ENCODE results near the gene SPPL2C. TPM values are rescaled to one million over a fixed set of nuclear protein-coding genes. Genes with fewer than 3 reads are reported as not detected.

The SPPL2C gene
- total RNA-seq, 1 experiment from 2014 or later = not detected

- TF ChIP-seq, protein P1, sequence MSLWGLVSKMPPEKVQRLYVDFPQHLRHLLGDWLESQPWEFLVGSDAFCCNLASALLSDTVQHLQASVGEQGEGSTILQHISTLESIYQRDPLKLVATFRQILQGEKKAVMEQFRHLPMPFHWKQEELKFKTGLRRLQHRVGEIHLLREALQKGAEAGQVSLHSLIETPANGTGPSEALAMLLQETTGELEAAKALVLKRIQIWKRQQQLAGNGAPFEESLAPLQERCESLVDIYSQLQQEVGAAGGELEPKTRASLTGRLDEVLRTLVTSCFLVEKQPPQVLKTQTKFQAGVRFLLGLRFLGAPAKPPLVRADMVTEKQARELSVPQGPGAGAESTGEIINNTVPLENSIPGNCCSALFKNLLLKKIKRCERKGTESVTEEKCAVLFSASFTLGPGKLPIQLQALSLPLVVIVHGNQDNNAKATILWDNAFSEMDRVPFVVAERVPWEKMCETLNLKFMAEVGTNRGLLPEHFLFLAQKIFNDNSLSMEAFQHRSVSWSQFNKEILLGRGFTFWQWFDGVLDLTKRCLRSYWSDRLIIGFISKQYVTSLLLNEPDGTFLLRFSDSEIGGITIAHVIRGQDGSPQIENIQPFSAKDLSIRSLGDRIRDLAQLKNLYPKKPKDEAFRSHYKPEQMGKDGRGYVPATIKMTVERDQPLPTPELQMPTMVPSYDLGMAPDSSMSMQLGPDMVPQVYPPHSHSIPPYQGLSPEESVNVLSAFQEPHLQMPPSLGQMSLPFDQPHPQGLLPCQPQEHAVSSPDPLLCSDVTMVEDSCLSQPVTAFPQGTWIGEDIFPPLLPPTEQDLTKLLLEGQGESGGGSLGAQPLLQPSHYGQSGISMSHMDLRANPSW (CRISPR knock-in tag; conservative IDR thresholded peaks at IDR 0.05; ENCODE audit: low read depth) = no peak
- TF ChIP-seq SOX15 (CRISPR knock-in tag; IDR thresholded peaks at IDR 0.05) (no peak), NR3C1 (CRISPR knock-in tag; conservative IDR thresholded peaks at IDR 0.05; ENCODE audit: low read depth) (no peak), ZNF671 (CRISPR knock-in tag; IDR thresholded peaks at IDR 0.05) (no peak), ESRRA (CRISPR knock-in tag; IDR thresholded peaks at IDR 0.05; ENCODE audit: borderline replicate concordance) (no peak)
Observed at GRCh38 chr17:45818041-45818440, 26.6 kb upstream of the SPPL2C start (continued).

- CTCF ChIA-PET = interaction anchor here (0.9 to 8.4 kb wide), 6 partner anchors 9 to 178 kb away, joined by 3 to 103 read pairs (median 3); partner anchors contain the start of gene CRHR1
- ATAC-seq = no peak
- H3K4me3 Mint-ChIP-seq = no peak overlapping the region
Observed at GRCh38 chr17:45818699-45819098, 26.0 kb upstream of the SPPL2C start.

DNA sequence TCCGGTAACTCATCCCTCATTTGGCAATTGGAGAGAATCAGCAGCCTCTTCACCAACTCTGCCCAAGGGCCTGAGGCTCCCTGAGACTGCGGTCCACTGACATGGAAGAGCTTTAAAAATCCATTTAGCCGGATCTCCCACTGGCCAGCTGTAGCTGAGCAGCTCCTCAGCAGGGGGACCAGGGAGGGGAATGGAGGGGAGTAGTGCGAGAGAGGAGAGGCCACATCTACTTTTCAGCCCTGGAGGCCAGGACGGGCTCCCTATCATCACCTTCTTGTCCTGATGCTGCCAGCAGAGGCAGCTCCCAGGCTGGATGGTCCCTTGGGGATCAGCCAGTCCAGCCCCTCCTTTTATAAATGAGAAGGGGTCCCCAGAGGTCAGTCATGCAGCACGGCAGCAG lies 25.0 kb upstream of the SPPL2C start:
- H3K36me3 Mint-ChIP-seq = no peaks in the 10 kb centered on the region
- no peak overlapping the region for H3K27ac Mint-ChIP-seq
- H3K4me3 Mint-ChIP-seq = no peak overlapping the region
- DNase-seq (ENCODE audit: low spot score) = no peak
- ChIA-PET POLR2A (no interaction called here), CTCF (interaction anchor here (0.6 to 8.4 kb wide), 12 partner anchors 7 to 406 kb away, joined by 3 to 103 read pairs (median 3); partner anchors contain the start of gene CRHR1)
- H3K27me3 Mint-ChIP-seq (ENCODE audit: low read depth) = no peaks in the 10 kb centered on the region; the same call in 1 of the 2 replicates
- H3K4me1 Mint-ChIP-seq = no peaks in the 10 kb centered on the region
- no peaks in the 10 kb centered on the region for H3K9me3 Mint-ChIP-seq
- no peak for ATAC-seq
- TF ChIP-seq NFE2L1 (CRISPR knock-in tag; IDR thresholded peaks at IDR 0.05) (no peak), ELF4 (CRISPR knock-in tag; IDR thresholded peaks at IDR 0.05; ENCODE audit: low read depth) (no peak), GTF2I (CRISPR knock-in tag; conservative IDR thresholded peaks at IDR 0.05) (no peak), E2F1 (CRISPR knock-in tag; IDR thresholded peaks at IDR 0.05) (no peak), ETV6 (CRISPR knock-in tag; IDR thresholded peaks at IDR 0.05) (no peak), FOXP1 (CRISPR knock-in tag; IDR thresholded peaks at IDR 0.05; ENCODE audit: borderline replicate concordance) (no peak), KAT7 (CRISPR knock-in tag; IDR thresholded peaks at IDR 0.05; ENCODE audit: borderline replicate concordance) (no peak), FOXK1 (CRISPR knock-in tag; IDR thresholded peaks at IDR 0.05) (no peak)
- TF ChIP-seq, protein P2, sequence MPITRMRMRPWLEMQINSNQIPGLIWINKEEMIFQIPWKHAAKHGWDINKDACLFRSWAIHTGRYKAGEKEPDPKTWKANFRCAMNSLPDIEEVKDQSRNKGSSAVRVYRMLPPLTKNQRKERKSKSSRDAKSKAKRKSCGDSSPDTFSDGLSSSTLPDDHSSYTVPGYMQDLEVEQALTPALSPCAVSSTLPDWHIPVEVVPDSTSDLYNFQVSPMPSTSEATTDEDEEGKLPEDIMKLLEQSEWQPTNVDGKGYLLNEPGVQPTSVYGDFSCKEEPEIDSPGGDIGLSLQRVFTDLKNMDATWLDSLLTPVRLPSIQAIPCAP (CRISPR knock-in tag; IDR thresholded peaks at IDR 0.05) = no peak
- TF ChIP-seq, protein P3, sequence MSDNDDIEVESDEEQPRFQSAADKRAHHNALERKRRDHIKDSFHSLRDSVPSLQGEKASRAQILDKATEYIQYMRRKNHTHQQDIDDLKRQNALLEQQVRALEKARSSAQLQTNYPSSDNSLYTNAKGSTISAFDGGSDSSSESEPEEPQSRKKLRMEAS (CRISPR knock-in tag; IDR thresholded peaks at IDR 0.05) = no peak

More at GRCh38 chr17:45818699-45819098, 26.0 kb upstream of the SPPL2C start:
- H3K27ac Mint-ChIP-seq = no peak overlapping the region
- TF ChIP-seq RORB (CRISPR knock-in tag; IDR thresholded peaks at IDR 0.05) = no peak
- TF ChIP-seq ZNF138 (CRISPR knock-in tag; conservative IDR thresholded peaks at IDR 0.05) = no peak
- TF ChIP-seq, protein P3 (CRISPR knock-in tag; IDR thresholded peaks at IDR 0.05) = no peak
- no peak for TF ChIP-seq FOXP4 (CRISPR knock-in tag; IDR thresholded peaks at IDR 0.05)
- no peak for TF ChIP-seq ATF3 (CRISPR knock-in tag; conservative IDR thresholded peaks at IDR 0.05)
- no peak for TF ChIP-seq TEAD1 (CRISPR knock-in tag; IDR thresholded peaks at IDR 0.05)
- no peak for TF ChIP-seq ESRRA (CRISPR knock-in tag; IDR thresholded peaks at IDR 0.05; ENCODE audit: borderline replicate concordance)
- no peak for TF ChIP-seq ZNF423 (CRISPR knock-in tag; IDR thresholded peaks at IDR 0.05)
- TF ChIP-seq CBFB (CRISPR knock-in tag; IDR thresholded peaks at IDR 0.05; ENCODE audit: low read depth) = no peak
- no peak for TF ChIP-seq ZNF232 (CRISPR knock-in tag; IDR thresholded peaks at IDR 0.05)
- TF ChIP-seq, protein P4, sequence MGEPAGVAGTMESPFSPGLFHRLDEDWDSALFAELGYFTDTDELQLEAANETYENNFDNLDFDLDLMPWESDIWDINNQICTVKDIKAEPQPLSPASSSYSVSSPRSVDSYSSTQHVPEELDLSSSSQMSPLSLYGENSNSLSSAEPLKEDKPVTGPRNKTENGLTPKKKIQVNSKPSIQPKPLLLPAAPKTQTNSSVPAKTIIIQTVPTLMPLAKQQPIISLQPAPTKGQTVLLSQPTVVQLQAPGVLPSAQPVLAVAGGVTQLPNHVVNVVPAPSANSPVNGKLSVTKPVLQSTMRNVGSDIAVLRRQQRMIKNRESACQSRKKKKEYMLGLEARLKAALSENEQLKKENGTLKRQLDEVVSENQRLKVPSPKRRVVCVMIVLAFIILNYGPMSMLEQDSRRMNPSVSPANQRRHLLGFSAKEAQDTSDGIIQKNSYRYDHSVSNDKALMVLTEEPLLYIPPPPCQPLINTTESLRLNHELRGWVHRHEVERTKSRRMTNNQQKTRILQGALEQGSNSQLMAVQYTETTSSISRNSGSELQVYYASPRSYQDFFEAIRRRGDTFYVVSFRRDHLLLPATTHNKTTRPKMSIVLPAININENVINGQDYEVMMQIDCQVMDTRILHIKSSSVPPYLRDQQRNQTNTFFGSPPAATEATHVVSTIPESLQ (CRISPR knock-in tag; IDR thresholded peaks at IDR 0.05) = no peak
- no peak for TF ChIP-seq JUN (CRISPR knock-in tag; IDR thresholded peaks at IDR 0.05)
- no peak for TF ChIP-seq SOX15 (CRISPR knock-in tag; IDR thresholded peaks at IDR 0.05)
- DNase-seq (ENCODE audit: low spot score) = no peak
- no peaks in the 10 kb centered on the region for H3K36me3 Mint-ChIP-seq
- H3K9me3 Mint-ChIP-seq = no peaks in the 10 kb centered on the region
- H3K27me3 Mint-ChIP-seq (ENCODE audit: low read depth) = no peaks in the 10 kb centered on the region; the same call in 1 of the 2 replicates
- H3K4me1 Mint-ChIP-seq = no peaks in the 10 kb centered on the region
- POLR2A ChIA-PET = no interaction called here
